ENCODE measurements around the gene PMS2. TPM values are rescaled to one million over a fixed set of nuclear protein-coding genes. Genes with fewer than 3 reads are reported as not detected.
A peak's percentile ranks its signal among the peaks of the same experiment; 100 is the strongest.

The PMS2 gene
- total RNA-seq, 6 experiments from 2014 or later: 3.9 to 6.8 (median 5.8) TPM

- intact Hi-C loops (cut with DNase I): no loop called here
- DNase-seq: peak in 1 of 3 donors; percentile 39
- Histone ChIP-seq H3K4me1 (no peaks in the 10 kb centered on the region), H3K9me3 (no peaks in the 10 kb centered on the region), H3K27ac (no peak overlapping the region), H3K4me3 (peak overlapping the region in 1 of 3 donors; percentile 7), H3K27me3 (no peaks in the 10 kb centered on the region), H3K36me3 (peaks cover 0 to 78% (median 29%) of the 10 kb centered on the region in 4 donors)
- TF ChIP-seq POLR2A (IDR thresholded peaks at IDR 0.05): no peak
- TF ChIP-seq CTCF (IDR thresholded peaks at IDR 0.05): no peak
- 74% methylated on average over 9 of the region's 12 CpGs for WGBS (ENCODE audit: insufficient coverage, low coverage, low lambda C conversion rate, missing lambda C conversion rate)
- peak; percentile 23 to 46 (median 26) for ATAC-seq
Measured at GRCh38 chr7:6026820-6027311, 18.0 kb upstream of the PMS2 start.

- Histone ChIP-seq H3K36me3 (peaks cover 0 to 82% (median 32%) of the 10 kb centered on the region in 4 donors), H3K27me3 (no peaks in the 10 kb centered on the region), H3K4me1 (no peaks in the 10 kb centered on the region), H3K9me3 (no peaks in the 10 kb centered on the region), H3K27ac (peak overlapping the region; percentile 27 to 59 (median 37)), H3K4me3 (peak overlapping the region in 2 of 3 donors; percentile 5 to 7)
- peak; percentile 86 to 93 (median 89) for ATAC-seq
- intact Hi-C loops (cut with DNase I): no loop called here
- TF ChIP-seq CTCF (IDR thresholded peaks at IDR 0.05): peak in 2 of 4 donors; percentile 18 to 20
- TF ChIP-seq POLR2A (IDR thresholded peaks at IDR 0.05): no peak
- 71% methylated on average over 17 of the region's 22 CpGs for WGBS (ENCODE audit: insufficient coverage, low coverage, low lambda C conversion rate, missing lambda C conversion rate)
- peak; percentile 61 to 70 (median 69) for DNase-seq
Measured at GRCh38 chr7:6026011-6026819, 17.4 kb upstream of the PMS2 start.

GRCh38 chr7:6023974-6024435, 15.2 kb upstream of the PMS2 start:
- 83% methylated on average over 7 of the region's 7 CpGs for WGBS (ENCODE audit: insufficient coverage, low coverage, low lambda C conversion rate, missing lambda C conversion rate)

GRCh38 chr7:6022707-6023106, 13.9 kb upstream of the PMS2 start:
- Histone ChIP-seq H3K36me3 (peaks cover 0 to 96% (median 40%) of the 10 kb centered on the region in 4 donors), H3K4me1 (no peaks in the 10 kb centered on the region), H3K4me3 (no peak overlapping the region), H3K27ac (no peak overlapping the region), H3K9me3 (no peaks in the 10 kb centered on the region), H3K27me3 (no peaks in the 10 kb centered on the region)
- intact Hi-C loops (cut with DNase I): no loop called here
- DNase-seq (no peak), ATAC-seq (no peak)
- 75% methylated on average over 3 of the region's 3 CpGs for WGBS (ENCODE audit: insufficient coverage, low coverage, low lambda C conversion rate, missing lambda C conversion rate)
- TF ChIP-seq POLR2A (IDR thresholded peaks at IDR 0.05) (no peak), CTCF (IDR thresholded peaks at IDR 0.05) (no peak)

More at GRCh38 chr7:6023974-6024435, 15.2 kb upstream of the PMS2 start:
- Histone ChIP-seq H3K27ac (no peak overlapping the region), H3K27me3 (no peaks in the 10 kb centered on the region), H3K4me3 (no peak overlapping the region), H3K36me3 (peaks cover 0 to 96% (median 36%) of the 10 kb centered on the region in 4 donors), H3K4me1 (no peaks in the 10 kb centered on the region), H3K9me3 (no peaks in the 10 kb centered on the region)
- no peak for DNase-seq
- no peak for TF ChIP-seq CTCF (IDR thresholded peaks at IDR 0.05)
- no peak for TF ChIP-seq POLR2A (IDR thresholded peaks at IDR 0.05)
- intact Hi-C loops (cut with DNase I): no loop called here
- ATAC-seq: no peak
